DND-41 (cell line): ENCODE results near the gene ASIC1.

Source experiments
- CTCF ChIP-seq: IDR thresholded peaks from 2 replicates; pipeline ENCODE4 v1.5.1; 2012; ENCODE audit warnings: borderline replicate concordance, low read length, moderate library complexity, mild to moderate bottlenecking; ENCODE audit not compliant: poor library complexity, severe bottlenecking; ENCODE audit errors: extremely low read depth
- EZH2 ChIP-seq: IDR thresholded peaks from 3 replicates; pipeline ENCODE4 v1.6.1; 2012; ENCODE audit warnings: borderline replicate concordance, low read depth, mild to moderate bottlenecking, moderate library complexity, low read length, inconsistent platforms; ENCODE audit not compliant: severe bottlenecking

- no peak for TF ChIP-seq CTCF
- TF ChIP-seq EZH2, result no peak
These were observed 59.7 kb downstream of the ASIC1 start for GRCh38 chr12:50117057-50117622.
